ES-I3 (cell line): ENCODE data around the gene PNO1.
"Not testable (repeated sequence)": the region's sequence is repeated elsewhere in the genome, so short reads cannot be mapped to it uniquely, and the experiment has no call there.

ENCODE experiments used
- H3K36me3 ChIP-seq: 2 replicates; pipeline ENCODE4 v1.6.1; 2013; ENCODE audit warnings: mild to moderate bottlenecking, low read length, control low read depth, moderate library complexity; ENCODE audit not compliant: insufficient read depth
- H3K4me1 ChIP-seq: 2 replicates; pipeline ENCODE4 v1.6.1; 2013; ENCODE audit warnings: mild to moderate bottlenecking, control low read depth, low read length; ENCODE audit not compliant: insufficient read depth
- H3K9ac ChIP-seq: 2 replicates; pipeline ENCODE4 v1.6.1; 2013; ENCODE audit warnings: low read depth, mild to moderate bottlenecking, low read length, moderate library complexity
- H3K9me3 ChIP-seq: 2 replicates; pipeline ENCODE4 v1.6.1; 2013; ENCODE audit warnings: mild to moderate bottlenecking, low read length, moderate library complexity; ENCODE audit not compliant: control insufficient read depth, insufficient read depth

PNO1 gene

GRCh38 chr2:68157402-68158133 is at the start of gene PNO1:
PNO1 (plus strand) TSS chr2:68157888; CDS start chr2:68157935, 47 bp downstream.
- peaks cover 18% of the 10 kb centered on the region for H3K36me3 ChIP-seq
- H3K9ac ChIP-seq: peak within 1 kb of the TSS; percentile 96
- no peaks in the 10 kb centered on the region for H3K9me3 ChIP-seq
- H3K4me1 ChIP-seq: no peaks in the 10 kb centered on the region

GRCh38 chr2:68108120-68108519 is 49.6 kb upstream of the PNO1 start:
- Histone ChIP-seq H3K36me3 (no peaks in the 10 kb centered on the region), H3K9me3 (no peaks in the 10 kb centered on the region; the same call in 1 of the 2 replicates), H3K9ac (no peak overlapping the region), H3K4me1 (no peaks in the 10 kb centered on the region)

GRCh38 chr2:68110102-68110501 is 47.6 kb upstream of the PNO1 start:
- no peaks in the 10 kb centered on the region for H3K4me1 ChIP-seq
- H3K9ac ChIP-seq: no peak overlapping the region
- H3K9me3 ChIP-seq: no peaks in the 10 kb centered on the region; the same call in 1 of the 2 replicates
- no peaks in the 10 kb centered on the region for H3K36me3 ChIP-seq

- H3K36me3 ChIP-seq: no peaks in the 10 kb centered on the region
- H3K4me1 ChIP-seq: no peaks in the 10 kb centered on the region
- H3K9me3 ChIP-seq: no peaks in the 10 kb centered on the region
- no peak overlapping the region for H3K9ac ChIP-seq
Observed at GRCh38 chr2:68115965-68116364, 41.7 kb upstream of the PNO1 start.

- not testable (repeated sequence) for H3K36me3 ChIP-seq, H3K4me1 ChIP-seq, H3K9ac ChIP-seq, H3K9me3 ChIP-seq
Observed at GRCh38 chr2:68117922-68118321, 39.8 kb upstream of the PNO1 start.

GRCh38 chr2:68118816-68119215 is 38.9 kb upstream of the PNO1 start:
- no peak overlapping the region for H3K9ac ChIP-seq
- H3K4me1 ChIP-seq: no peaks in the 10 kb centered on the region
- no peaks in the 10 kb centered on the region for H3K9me3 ChIP-seq
- H3K36me3 ChIP-seq: no peaks in the 10 kb centered on the region

- no peaks in the 10 kb centered on the region for H3K36me3 ChIP-seq
- no peaks in the 10 kb centered on the region for H3K9me3 ChIP-seq
- no peaks in the 10 kb centered on the region for H3K4me1 ChIP-seq
- no peak overlapping the region for H3K9ac ChIP-seq
Observed at GRCh38 chr2:68119504-68119903, 38.2 kb upstream of the PNO1 start.

GRCh38 chr2:68121873-68122679 is 35.6 kb upstream of the PNO1 start:
- Histone ChIP-seq H3K9ac (peak overlapping the region; percentile 19; the same call in 1 of the 2 replicates), H3K36me3 (no peaks in the 10 kb centered on the region), H3K9me3 (no peaks in the 10 kb centered on the region), H3K4me1 (no peaks in the 10 kb centered on the region)

- Histone ChIP-seq H3K4me1 (no peaks in the 10 kb centered on the region), H3K9me3 (no peaks in the 10 kb centered on the region), H3K9ac (peak overlapping the region; percentile 19; the same call in 1 of the 2 replicates), H3K36me3 (no peaks in the 10 kb centered on the region)
Observed at GRCh38 chr2:68122680-68122964, 35.1 kb upstream of the PNO1 start.

GRCh38 chr2:68124321-68124720 is 33.4 kb upstream of the PNO1 start:
- H3K4me1 ChIP-seq: no peaks in the 10 kb centered on the region

GRCh38 chr2:68125821-68126220 is 31.9 kb upstream of the PNO1 start:
- H3K9ac ChIP-seq: no peak overlapping the region
- H3K36me3 ChIP-seq: no peaks in the 10 kb centered on the region; the same call in 1 of the 2 replicates
- H3K9me3 ChIP-seq: no peaks in the 10 kb centered on the region

More at GRCh38 chr2:68124321-68124720, 33.4 kb upstream of the PNO1 start:
- Histone ChIP-seq H3K9ac (no peak overlapping the region), H3K9me3 (no peaks in the 10 kb centered on the region), H3K36me3 (no peaks in the 10 kb centered on the region; the same call in 1 of the 2 replicates)

GRCh38 chr2:68126561-68126960 is 31.1 kb upstream of the PNO1 start:
- no peaks in the 10 kb centered on the region for H3K9me3 ChIP-seq
- H3K4me1 ChIP-seq: no peaks in the 10 kb centered on the region
- H3K9ac ChIP-seq: no peak overlapping the region
- H3K36me3 ChIP-seq: no peaks in the 10 kb centered on the region; the same call in 1 of the 2 replicates

More at GRCh38 chr2:68125821-68126220, 31.9 kb upstream of the PNO1 start:
- no peaks in the 10 kb centered on the region for H3K4me1 ChIP-seq

GRCh38 chr2:68127358-68128242 is 30.1 kb upstream of the PNO1 start:
- no peaks in the 10 kb centered on the region for H3K4me1 ChIP-seq
- H3K9me3 ChIP-seq: no peaks in the 10 kb centered on the region
- peaks cover under 1% of the 10 kb centered on the region; the same call in 1 of the 2 replicates for H3K36me3 ChIP-seq
- H3K9ac ChIP-seq: no peak overlapping the region

- H3K9ac ChIP-seq: no peak overlapping the region
- no peaks in the 10 kb centered on the region for H3K9me3 ChIP-seq
- no peaks in the 10 kb centered on the region for H3K4me1 ChIP-seq
- 0 out of 2 replicates have a peak, but pooled peaks cover 9% of the 10 kb centered on the region for H3K36me3 ChIP-seq
Observed at GRCh38 chr2:68134120-68134519, 23.6 kb upstream of the PNO1 start.
